HG02571 (cell line): ENCODE data around the gene KDM4C.

Experiments used
- ATAC-seq: cut with Tn5 transposase; IDR thresholded peaks from one replicate; pipeline ENCODE4 v1.9.1; 2021; ENCODE audit warnings: mild to moderate bottlenecking, moderate library complexity; ENCODE audit not compliant: unreplicated experiment

Gene KDM4C

DNA sequence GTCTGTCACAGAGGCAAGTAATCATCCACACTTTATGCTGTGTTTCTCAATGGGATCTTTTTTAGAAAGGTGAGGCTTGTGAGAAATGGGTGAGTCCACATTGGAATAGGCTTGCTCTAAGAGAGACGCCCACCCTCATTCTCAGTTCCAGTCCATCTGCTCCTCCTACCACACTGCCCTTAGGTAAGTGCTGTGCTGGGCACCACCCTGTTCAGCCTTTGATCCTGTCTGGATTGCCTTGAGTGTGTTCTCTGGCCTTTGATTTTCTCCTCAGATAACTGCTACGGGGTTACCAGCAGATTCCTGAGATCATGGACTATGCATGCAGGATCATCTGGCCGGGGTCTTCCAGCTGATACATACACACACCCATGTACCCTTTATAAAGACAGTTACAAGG is 328.6 kb downstream of the KDM4C start:
- no peak for ATAC-seq

DNA sequence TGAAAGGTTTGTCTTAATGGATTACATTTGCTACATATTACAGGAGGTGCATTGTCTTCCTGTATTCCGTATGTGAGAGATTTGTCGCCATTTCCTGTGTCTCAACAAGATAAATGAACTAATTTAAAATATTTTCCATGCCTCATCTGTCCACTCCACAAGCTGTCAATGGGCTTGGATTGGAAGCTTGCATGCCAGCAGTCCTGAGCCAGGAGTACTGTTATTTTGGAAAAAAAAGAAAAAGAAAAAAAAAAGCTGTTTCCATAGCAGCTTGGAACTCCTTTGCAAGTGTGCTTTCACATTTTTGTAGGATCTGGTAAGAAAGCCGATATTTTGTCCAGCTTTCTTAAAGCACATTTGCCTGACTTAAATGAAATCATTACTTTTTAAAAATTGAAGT is 330.8 kb downstream of the KDM4C start:
- ATAC-seq = no peak

DNA sequence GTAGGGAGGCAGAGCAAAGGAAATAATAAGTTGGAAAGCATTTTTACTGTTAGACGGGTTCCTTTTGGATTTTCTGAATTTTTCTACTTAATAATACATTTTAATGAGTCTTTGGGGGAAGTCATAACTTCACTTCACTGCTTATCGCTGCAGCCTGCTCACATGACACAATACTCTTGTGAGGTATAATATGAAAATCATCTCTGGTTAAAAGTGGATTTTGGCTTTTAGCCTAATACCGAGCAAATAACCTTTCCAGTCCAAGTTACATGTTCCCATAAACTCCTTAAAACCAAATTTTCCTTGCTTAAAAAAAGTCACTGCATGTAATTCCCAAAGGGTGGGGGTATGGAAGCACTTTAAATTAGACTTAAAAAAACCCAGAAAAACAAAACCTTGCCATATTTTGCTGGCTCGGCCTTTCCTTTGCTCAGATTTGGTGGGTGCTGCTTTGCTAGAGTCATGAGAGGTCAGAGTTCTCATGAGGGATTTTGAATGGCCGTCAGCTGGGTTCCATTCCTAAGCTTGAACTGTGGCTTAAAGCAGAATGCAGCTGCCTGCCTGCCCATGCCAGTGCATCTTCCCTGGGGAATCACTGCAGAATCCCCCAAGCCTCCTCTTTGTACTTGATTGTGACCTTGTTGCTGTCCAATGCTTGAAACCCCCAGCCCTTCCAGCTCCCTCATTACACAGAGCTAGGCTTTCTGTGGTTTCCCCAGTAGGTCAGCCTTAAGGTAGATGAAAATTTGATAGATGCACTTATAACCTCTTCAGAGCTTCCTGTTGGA is 331.8 kb downstream of the KDM4C start:
- ATAC-seq = no peak

DNA sequence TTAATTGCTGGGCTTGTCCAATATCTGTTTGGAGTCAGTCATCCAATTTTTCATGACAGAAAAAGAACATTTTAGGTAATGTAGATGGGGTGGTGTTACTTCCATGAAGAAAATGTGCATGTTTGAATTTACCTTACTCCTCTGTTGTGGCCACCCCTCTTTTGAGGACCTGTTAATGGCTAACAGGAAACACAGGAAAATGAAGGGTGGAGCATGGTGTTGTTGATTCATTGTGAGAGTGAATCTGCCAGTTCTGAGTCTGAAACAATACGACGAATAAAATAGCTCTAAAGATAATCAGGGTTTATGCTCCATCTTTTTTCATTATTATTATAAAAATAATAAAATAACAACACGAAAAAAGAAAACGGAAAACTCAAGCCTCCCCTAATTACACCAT is 335.3 kb downstream of the KDM4C start:
- no peak for ATAC-seq

DNA sequence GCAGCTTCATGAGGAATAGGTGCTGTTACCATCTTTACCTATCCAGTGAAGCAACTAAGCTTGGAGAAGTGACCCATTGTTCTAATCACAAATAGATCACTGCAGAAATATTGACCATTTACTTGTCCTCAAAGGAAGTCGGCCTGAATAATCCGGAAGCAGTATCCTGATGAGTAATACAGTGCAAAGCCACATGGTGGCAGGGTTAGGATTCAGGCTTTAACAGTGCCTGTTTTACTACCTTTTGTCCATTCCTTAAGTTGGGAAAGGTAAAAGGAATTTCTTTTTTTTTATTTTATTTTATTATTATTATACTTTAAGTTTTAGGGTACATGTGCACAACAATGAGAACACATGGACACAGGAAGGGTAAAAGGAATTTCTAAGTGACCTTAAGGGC is 336.3 kb downstream of the KDM4C start:
- no peak for ATAC-seq

DNA sequence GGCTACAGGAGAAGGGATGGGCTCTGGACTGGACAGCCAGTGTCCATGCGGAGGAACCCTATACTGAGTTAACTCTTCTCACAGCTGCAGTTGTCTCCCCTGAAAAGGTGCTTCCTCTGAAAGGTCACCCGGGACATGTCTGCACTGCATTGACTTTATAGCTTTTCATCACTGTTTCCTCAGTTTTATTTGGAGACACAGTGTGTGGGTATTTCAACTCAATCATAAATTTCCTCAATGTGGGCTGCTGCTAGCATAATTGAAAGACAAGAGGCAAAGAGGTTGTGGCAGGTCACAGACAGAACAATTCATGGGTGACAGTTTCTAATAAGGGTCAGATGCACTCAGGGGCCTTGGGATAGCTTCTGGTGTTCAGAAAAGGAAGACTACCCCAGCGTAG is 336.8 kb downstream of the KDM4C start:
- ATAC-seq = no peak

DNA sequence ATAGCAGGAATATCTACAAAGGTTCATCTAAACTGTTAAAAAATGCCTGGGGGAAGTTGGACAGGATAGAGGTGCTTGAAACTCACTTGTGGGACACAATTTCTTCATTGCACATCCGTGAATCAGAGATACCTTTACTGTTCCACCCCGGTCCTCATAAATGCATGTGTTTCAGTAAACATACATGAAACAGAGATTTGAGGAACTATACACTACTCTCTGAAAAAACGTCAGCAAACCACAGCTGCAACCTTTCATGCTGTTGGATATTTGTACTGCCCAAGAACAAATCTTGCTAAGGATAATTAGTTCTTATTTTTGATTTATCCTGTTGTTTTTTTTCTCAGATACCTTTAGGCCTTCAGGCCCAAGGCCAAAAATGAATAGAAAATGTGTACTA is 337.3 kb downstream of the KDM4C start:
- ATAC-seq = no peak

DNA sequence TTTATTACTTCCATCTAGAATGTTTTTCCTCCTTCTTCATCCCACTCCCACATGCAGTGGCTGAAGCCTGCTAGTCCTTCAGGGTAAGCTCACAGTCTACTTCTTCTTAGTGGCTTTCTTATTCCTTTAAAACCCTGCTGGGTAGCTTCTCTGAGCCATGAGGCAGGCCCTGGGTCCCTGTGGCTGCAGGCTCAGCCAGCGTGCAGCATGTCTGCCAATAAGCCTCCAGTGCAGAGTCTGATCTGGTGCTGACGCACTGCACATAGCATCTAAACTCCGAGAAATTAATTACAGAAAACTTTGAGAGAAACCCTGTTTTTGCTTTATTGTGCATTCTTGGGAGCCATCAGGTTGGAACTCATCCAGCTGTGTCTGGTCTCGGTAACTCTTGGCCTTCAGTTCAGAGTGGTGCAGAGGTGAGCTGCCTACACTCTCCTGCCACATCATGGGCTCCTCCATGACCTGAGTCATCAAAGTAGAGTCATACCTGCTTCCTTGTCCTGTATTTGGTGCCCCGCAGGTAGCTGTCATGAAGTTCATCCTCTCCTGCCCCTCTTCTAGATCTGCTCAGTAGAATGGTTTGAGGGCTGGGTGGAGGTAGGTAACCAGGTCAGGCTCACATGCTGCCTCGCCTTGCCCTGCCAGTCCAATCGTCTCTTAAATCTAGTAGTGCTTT is 339.4 kb downstream of the KDM4C start:
- ATAC-seq = no peak

DNA sequence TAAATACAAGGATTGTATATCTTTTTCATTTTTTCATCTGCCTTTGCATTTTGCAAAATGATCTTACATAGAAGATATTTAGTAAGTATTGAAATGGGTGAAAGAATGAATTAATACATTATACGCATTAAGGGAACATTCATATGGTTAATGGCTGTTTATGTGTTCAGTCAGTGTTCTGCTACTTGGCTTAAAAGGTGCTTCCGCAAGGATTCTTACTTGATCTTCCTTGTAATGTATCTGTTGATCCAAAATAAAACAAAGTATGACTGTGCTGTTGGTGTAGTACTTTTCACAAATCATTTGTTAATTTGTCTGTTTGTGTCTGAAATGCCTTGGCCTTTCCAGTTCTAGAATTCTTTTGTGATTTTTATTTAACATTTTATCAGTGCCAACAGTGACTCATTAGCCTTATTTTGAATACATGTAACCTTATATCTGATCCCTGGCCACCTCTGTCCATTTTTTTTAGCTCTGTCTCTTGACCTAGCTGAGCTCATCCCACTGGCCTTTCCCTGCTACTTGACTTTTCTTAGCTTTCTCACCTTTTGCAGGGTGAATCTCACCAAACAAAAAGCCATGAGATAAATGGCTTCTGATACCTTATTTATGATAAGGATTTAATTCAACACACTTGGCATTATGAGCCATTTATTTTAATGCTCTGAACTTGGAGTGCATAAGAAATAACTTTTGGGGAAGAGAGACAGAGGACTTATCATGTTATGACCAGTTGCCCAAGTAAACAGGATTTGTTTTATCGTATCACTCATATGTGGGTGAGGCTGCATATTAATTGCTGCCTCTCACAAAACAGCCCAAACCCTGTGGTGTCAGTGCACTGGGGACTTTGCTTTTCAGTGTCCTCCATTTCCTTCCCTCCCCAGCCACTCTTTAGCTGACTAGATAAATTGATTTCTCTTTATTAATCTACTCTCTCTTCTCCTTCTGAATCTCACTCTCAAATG is 340.3 kb downstream of the KDM4C start:
- ATAC-seq = no peak

DNA sequence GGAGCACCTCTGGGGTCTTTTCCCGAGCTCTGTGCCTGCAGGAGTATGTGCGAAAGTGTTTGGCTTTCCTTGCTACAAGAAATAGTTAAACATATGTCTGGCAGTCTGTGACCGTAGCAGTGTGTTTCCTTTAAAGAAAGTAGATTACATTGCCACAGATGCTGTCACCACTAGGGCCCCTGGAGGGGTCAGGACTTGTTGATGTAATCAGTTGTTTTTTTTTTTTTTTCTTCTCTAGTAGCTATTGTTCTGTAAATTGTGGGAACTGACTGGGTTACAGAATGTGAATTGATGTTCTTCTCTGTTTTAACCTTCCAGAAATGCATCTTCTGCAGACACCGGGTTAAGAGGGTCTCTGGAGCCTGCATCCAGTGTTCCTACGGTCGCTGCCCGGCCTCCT is 345.6 kb downstream of the KDM4C start:
- no peak for ATAC-seq

DNA sequence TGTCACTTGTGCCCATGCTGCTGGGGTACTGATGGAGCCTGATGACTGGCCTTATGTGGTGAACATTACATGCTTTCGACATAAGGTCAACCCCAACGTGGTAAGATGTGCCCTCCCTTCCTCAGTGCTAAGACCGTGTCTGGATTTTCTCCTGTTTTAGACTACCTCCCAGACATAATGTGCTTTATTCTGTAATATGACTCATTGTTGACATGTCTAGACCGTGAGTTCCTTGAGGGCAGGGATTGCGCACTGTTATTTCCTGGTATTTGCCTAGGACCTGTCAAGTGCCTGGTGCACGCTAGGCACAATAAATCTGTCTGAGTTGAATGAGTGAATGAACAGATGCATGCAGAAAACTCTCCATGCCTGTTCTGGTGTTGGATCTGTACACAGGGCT is 346.0 kb downstream of the KDM4C start:
- no peak for ATAC-seq

DNA sequence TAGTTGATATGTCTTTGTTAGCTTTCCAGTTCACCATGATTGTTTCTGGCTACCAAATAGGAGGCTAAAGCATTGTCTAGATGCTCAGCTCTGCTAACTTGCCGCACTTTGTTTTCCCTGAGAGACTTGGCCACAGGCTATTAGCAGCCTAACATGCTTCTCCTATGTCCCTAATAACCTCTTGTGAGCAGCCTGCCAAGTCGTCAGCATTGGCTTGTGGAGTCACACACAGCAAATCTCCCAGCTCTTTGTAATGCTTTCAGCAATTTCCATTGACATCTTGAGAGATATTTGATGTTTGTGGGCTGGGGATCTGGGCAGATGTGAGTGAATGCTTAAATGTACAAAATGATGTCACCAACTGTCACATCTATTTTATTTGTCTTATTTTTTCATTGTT is 346.9 kb downstream of the KDM4C start:
- no peak for ATAC-seq

DNA sequence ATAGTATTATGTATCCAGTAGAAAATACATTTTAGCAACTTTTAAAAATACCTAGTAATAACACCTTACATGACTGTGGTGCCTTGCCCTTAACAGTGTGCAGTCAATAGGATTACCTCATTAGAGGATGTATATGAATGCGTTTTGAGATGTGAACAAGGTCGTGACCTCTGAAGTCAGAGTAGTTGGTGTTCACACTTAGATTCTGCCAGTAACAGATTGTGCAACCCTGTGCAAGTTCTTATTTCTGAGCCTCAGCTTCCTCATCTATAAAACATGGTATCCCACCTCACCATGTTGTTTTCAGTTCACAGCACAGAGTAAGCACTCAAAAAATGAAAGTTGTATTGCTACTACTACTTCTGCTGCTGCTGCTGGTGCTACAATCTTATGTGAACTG is 347.3 kb downstream of the KDM4C start:
- ATAC-seq = no peak

DNA sequence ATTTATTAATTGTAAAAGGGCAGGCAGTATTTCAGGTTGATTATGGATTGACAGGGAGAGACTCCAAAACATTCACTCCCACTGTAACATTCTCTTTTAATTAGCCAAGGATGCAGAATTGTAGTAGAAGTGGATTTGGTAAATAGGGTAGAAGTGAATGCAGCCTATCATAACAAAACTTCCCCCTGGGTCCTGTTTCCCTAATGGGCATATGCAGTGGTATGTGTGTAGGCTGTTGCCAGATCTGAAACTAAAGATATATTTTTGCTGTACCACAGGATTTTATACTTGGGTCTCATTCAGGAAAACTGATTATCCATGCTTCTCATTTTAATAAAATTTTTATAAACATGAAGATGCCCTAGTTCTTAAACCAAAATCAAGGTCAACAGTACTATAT is 351.2 kb downstream of the KDM4C start:
- ATAC-seq = no peak

DNA sequence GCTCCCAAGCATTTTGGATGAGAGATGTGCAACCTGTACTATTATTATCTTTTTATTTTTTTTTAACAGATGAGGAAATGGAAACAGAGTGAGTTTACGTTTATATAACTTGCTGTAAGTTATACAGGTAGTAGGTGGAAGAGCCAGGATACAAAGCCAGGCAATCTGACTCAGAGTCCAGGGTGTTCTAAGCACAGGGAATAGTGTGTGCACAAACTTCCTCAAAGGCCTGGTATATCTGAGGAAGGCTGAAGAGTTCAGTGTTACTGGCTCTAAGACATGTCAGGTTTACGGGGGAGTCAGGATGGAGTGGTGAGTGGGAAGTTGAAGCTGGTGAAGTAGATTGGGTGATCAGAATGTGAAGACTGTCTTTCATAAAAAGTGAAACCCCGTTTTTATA is 353.6 kb downstream of the KDM4C start:
- no peak for ATAC-seq

DNA sequence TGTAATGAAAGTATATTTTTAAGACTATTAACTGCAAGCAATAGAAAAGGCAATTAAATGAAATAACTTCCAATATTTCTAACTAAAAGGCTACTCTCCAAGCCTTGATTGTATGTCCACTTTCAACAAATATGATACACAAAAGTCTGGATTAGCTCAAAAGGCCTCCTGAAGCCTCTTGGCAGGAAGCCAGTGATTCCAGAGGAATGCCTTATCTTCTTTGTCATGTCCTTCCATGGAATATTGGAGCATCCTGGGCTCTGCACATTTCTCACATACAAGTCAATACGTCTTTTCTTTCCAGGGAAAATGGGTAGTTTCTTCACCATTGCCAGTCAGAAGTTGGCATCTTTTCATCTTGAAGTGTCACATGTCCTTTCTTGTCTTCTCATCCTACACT is 357.8 kb downstream of the KDM4C start:
- ATAC-seq = no peak

DNA sequence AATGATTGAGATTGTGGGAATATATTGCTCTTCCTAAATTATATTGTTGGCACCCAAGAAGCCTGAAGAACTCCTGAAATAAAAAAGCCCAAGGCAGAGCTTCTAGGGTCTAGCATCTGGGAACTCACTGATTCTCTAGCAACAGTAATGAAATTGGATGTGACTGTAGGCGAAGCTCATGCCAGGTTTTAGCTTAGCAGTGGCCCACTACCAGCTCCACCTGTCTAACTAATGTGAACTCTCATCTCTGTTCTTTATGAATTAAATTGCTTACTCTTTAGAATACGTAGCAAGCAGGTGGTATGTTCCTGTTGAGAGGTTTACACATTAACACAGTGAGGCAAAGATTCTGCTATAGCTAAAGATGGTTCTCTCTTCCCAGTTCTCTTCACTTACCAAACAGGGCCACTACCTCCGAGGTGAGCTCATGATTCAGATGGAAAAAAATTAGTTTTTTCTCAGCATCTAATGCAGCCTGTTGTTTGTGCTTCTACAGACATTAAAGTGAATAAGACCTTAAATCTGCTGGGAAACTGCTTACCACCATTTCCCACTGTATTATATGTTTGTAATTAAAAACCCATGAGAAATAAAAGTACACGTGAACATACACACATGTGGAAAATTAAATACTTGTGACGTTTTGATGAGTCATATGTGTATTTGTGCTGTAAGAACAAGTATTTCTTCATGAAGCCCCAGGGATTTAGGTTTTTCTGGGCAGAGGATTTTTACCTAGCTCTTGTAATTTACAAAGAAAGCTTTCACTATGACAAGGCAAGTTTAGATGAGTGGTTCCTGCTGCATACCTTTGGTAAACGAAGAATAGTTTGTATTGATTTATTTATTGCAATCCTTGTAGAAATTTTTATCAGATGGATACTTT is 360.1 kb downstream of the KDM4C start:
- ATAC-seq = peak; percentile 68

DNA sequence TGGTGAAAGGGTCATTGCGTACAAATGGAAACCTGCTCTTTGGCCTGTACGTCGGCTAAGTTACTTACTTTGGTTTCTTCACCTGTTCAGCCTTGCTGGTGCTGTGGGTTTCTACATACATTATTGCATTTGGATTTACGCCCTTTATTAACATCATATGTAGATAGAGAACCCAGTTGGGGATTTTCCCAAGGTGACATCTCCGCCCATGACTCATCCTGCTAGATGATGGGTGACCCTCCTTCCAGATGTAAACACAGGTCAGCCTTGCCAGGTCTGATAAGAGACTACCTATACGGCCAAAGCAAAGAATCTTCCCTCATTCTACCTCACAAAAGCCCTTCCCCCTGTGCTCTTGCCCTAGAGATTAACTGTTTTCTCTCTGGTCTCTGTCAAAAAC is 360.9 kb downstream of the KDM4C start:
- no peak for ATAC-seq

DNA sequence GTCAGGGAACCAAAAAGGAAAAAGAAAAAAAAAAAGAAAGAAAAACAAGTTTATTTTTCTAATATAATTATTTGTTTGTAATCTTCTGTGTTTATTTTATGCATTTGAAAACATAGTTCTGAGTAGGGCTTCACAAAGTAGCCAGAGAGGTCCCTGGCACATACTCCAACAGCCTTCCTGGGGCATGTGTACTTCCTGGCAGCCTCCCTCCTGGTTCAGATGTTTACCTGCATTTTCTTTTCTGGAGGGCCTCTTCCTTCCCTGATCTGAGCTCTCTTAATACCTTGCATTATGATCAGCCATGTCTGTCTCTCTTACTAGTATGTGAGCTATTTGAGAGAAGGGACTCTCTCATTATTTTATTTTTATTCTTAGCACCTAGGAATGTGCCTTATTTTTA is 361.8 kb downstream of the KDM4C start:
- no peak for ATAC-seq

DNA sequence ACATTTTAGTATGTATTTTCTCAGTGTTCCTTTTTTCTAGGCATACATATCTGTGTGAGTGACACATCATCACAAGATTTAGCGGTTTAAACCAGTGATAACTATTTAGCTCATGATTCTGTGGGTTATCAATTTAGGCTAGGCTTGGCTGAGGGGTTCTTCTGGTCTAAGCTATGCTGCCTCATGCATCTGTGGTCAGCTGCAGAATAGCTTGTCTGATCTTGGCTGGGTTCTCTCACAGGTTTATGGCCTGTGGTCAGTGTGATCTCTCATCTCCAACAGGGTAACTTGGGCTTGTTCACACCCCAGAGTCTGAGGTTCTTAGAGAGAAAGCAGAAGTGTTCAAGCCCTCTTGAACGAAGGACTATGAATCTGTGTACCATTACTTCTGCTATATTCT is 363.3 kb downstream of the KDM4C start:
- peak; percentile 39 for ATAC-seq

DNA sequence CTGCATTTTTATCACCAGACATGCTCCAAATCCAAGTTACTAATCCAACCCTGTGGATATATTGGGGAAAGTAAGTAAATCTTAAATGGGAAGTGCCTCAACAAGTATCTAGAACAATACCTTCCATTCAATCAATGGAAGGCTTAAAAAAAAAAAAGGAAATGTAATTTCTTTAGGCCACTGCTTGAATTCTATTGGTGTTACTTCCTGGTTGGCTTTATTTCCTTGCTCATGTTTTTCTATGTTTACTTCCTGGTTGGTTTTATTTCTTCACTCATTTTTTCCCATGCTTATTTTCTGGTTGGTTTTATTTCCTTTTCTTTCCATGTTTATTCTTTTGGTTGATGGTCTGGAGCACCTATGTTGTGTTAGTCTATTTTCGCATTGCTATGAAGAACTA is 363.9 kb downstream of the KDM4C start:
- no peak for ATAC-seq
